GM12801 (cell line): ENCODE measurements around the gene ENOPH1.

ENCODE experiments used
- CTCF ChIP-seq: IDR thresholded peaks from one replicate; pipeline ENCODE4 v1.5.1; 2011; ENCODE audit warnings: control low read depth; ENCODE audit not compliant: insufficient read length; ENCODE audit errors: extremely low read depth

Gene ENOPH1

GRCh38 chr4:82421796-82422560 lies 8.4 kb upstream of the ENOPH1 start:
- TF ChIP-seq CTCF, result no peak

GRCh38 chr4:82422616-82423015 lies 7.8 kb upstream of the ENOPH1 start:
- TF ChIP-seq CTCF, result no peak

GRCh38 chr4:82423245-82424054 lies 6.9 kb upstream of the ENOPH1 start:
- no peak for TF ChIP-seq CTCF

- TF ChIP-seq CTCF, result no peak
These were observed 4.9 kb upstream of the ENOPH1 start for GRCh38 chr4:82425478-82425877.

- TF ChIP-seq CTCF, result no peak
These were observed 1.8 kb upstream of the ENOPH1 start for GRCh38 chr4:82428526-82428968.

GRCh38 chr4:82428969-82429727 lies 1.2 kb upstream of the ENOPH1 start:
- no peak for TF ChIP-seq CTCF

- no peak for TF ChIP-seq CTCF
These were observed 630 bp upstream of the ENOPH1 start for GRCh38 chr4:82429728-82430192.
